Smooth muscle cell (in vitro differentiated cells): ENCODE measurements around the gene JMJD8. TPM values are rescaled to one million over a fixed set of nuclear protein-coding genes. Genes with fewer than 3 reads are reported as not detected.

Experiments used
- DNase-seq: peaks from one replicate; lab custom pipeline; 2025; ENCODE audit not compliant: unreplicated experiment; lab: John Stamatoyannopoulos, UW
- H2AFZ ChIP-seq: fragments of 200-600 bp; sonication (generic); 2 replicates; pipeline ENCODE4 v1.6.0; 2016; ENCODE audit warnings: antibody characterized with exemption, low read depth, mild to moderate bottlenecking
- H3F3A ChIP-seq: fragments of 200-600 bp; sonication (generic); 2 replicates; pipeline ENCODE4 v1.6.0; 2017; ENCODE audit warnings: antibody characterized with exemption, low read depth
- H3K27ac ChIP-seq: fragments of 200-600 bp; sonication (generic); 2 replicates; pipeline ENCODE4 v1.5.1; 2016; ENCODE audit warnings: low read depth, mild to moderate bottlenecking
- H3K27me3 ChIP-seq: fragments of 200-600 bp; sonication (generic); 2 replicates; pipeline ENCODE4 v1.6.1; 2016; ENCODE audit warnings: low read depth, mild to moderate bottlenecking
- H3K36me3 ChIP-seq: fragments of 200-600 bp; sonication (generic); 2 replicates; pipeline ENCODE4 v1.5.1; 2016; ENCODE audit warnings: low read depth
- H3K4me1 ChIP-seq: fragments of 200-600 bp; sonication (generic); 2 replicates; pipeline ENCODE4 v1.5.1; 2016; ENCODE audit warnings: low read depth
- H3K4me2 ChIP-seq: fragments of 200-600 bp; sonication (generic); 2 replicates; pipeline ENCODE4 v1.6.0; 2016; ENCODE audit warnings: mild to moderate bottlenecking
- H3K4me3 ChIP-seq: fragments of 200-600 bp; sonication (generic); 2 replicates; pipeline ENCODE4 v1.5.1; 2016; ENCODE audit warnings: mild to moderate bottlenecking
- H3K79me2 ChIP-seq: fragments of 200-600 bp; sonication (generic); 2 replicates; pipeline ENCODE4 v1.6.0; 2016; ENCODE audit warnings: low read depth, mild to moderate bottlenecking
- H3K9ac ChIP-seq: fragments of 200-600 bp; sonication (generic); 2 replicates; pipeline ENCODE4 v1.6.0; 2016; ENCODE audit warnings: low read depth
- H3K9me3 ChIP-seq: fragments of 200-600 bp; sonication (generic); replicated peaks from 2 replicates; pipeline ENCODE4 v1.5.1; 2016; ENCODE audit warnings: low read depth
- H4K20me1 ChIP-seq: fragments of 200-600 bp; sonication (generic); 2 replicates; pipeline ENCODE4 v1.6.0; 2016; ENCODE audit warnings: low read depth
- CTCF ChIP-seq: fragments of 200-600 bp; sonication (generic); IDR thresholded peaks from 2 replicates; pipeline ENCODE4 v1.5.1; 2017; ENCODE audit warnings: borderline replicate concordance, mild to moderate bottlenecking, antibody characterized with exemption; ENCODE audit not compliant: insufficient read depth, poor library complexity, severe bottlenecking
- WGBS: methylation state at CpG from one replicate; pipeline ENCODE4 v1.1.7; 2016; ENCODE audit warnings: low lambda C conversion rate; 5-methylcytosine and 5-hydroxymethylcytosine counted together
- polyA plus RNA-seq: library from polyadenylated mRNA; unstranded; fragments of >200 nt; fragmentation: Nextera tagmentation; extraction: Ambion mirVana; gene quantifications from 2 replicates; pipeline ENCODE4 v1.2.1, GENCODE V29; 2016
- total RNA-seq: library from RNA; depleted of rRNA; stranded (reverse); fragments of >200 nt; gene quantifications from 2 replicates; pipeline ENCODE4 v1.2.3, GENCODE V29; 2014

The JMJD8 gene
- total and polyA plus RNA-seq, 2 experiments from 2014 or later, result 42.9 to 95.1 TPM

- peaks cover 15% of the 10 kb centered on the region for H3K4me1 ChIP-seq
- H3K4me2 ChIP-seq, result peak overlapping the region; percentile 99
- peak overlapping the region; percentile 61 for H3K4me3 ChIP-seq
- H3K36me3 ChIP-seq, result no peaks in the 10 kb centered on the region
- H3K79me2 ChIP-seq, result no peaks in the 10 kb centered on the region
- no peaks in the 10 kb centered on the region for H3F3A ChIP-seq
- no peaks in the 10 kb centered on the region for H3K9me3 ChIP-seq
- no peak overlapping the region for H3K27ac ChIP-seq
- no peak overlapping the region for H3K9ac ChIP-seq
- H4K20me1 ChIP-seq, result peaks cover 8% of the 10 kb centered on the region
- H3K27me3 ChIP-seq, result no peaks in the 10 kb centered on the region
- peak; percentile 15 for TF ChIP-seq CTCF
- no peak overlapping the region for H2AFZ ChIP-seq
- DNase-seq, result no peak
- 8% methylated on average over 59 of the region's 74 CpGs for WGBS
Measured at GRCh38 chr16:715477-716199, 31.5 kb upstream of the JMJD8 start.

GRCh38 chr16:714558-715476 lies 30.7 kb upstream of the JMJD8 start, which contains the start of gene METRN:
Gene METRN, plus strand, starts transcription at chr16:715118. Its CDS starts 172 bp downstream, at chr16:715290.
- no peak for TF ChIP-seq CTCF
- Histone ChIP-seq H4K20me1 (peaks cover 8% of the 10 kb centered on the region), H3K4me2 (peak within 1 kb of the TSS; percentile 99), H3K4me1 (peaks cover 13% of the 10 kb centered on the region), H3K36me3 (no peaks in the 10 kb centered on the region), H3K9me3 (no peaks in the 10 kb centered on the region), H3K9ac (no peak within 1 kb of the TSS), H3K27ac (no peak within 1 kb of the TSS), H3F3A (no peaks in the 10 kb centered on the region), H3K27me3 (peaks cover 4% of the 10 kb centered on the region), H3K79me2 (no peaks in the 10 kb centered on the region), H3K4me3 (peak within 1 kb of the TSS; percentile 61), H2AFZ (no peak within 1 kb of the TSS)
- 21% methylated on average over 51 of the region's 108 CpGs for WGBS
- DNase-seq, result peak; percentile 77

- H4K20me1 ChIP-seq, result peaks cover 8% of the 10 kb centered on the region
- no peak for DNase-seq
- 89% methylated on average over 11 of the region's 11 CpGs for WGBS
- no peaks in the 10 kb centered on the region for H3K79me2 ChIP-seq
- H3K27me3 ChIP-seq, result peaks cover 5% of the 10 kb centered on the region
- no peak overlapping the region for H3K9ac ChIP-seq
- H3K4me3 ChIP-seq, result no peak overlapping the region
- H3F3A ChIP-seq, result no peaks in the 10 kb centered on the region
- peaks cover 14% of the 10 kb centered on the region for H3K4me1 ChIP-seq
- H3K27ac ChIP-seq, result no peak overlapping the region
- TF ChIP-seq CTCF, result no peak
- H3K9me3 ChIP-seq, result no peaks in the 10 kb centered on the region
- no peak overlapping the region for H3K4me2 ChIP-seq
- no peak overlapping the region for H2AFZ ChIP-seq
- H3K36me3 ChIP-seq, result no peaks in the 10 kb centered on the region
Measured at GRCh38 chr16:714079-714478, 29.9 kb upstream of the JMJD8 start.
